GM10847 (cell line): ENCODE data around the gene HLA-DMB.

Experiments
- POLR2A ChIP-seq: IDR thresholded peaks from 2 replicates; pipeline ENCODE4 v1.6.1; 2011; ENCODE audit not compliant: insufficient read length; ENCODE audit errors: extremely low read depth

Gene HLA-DMB

DNA sequence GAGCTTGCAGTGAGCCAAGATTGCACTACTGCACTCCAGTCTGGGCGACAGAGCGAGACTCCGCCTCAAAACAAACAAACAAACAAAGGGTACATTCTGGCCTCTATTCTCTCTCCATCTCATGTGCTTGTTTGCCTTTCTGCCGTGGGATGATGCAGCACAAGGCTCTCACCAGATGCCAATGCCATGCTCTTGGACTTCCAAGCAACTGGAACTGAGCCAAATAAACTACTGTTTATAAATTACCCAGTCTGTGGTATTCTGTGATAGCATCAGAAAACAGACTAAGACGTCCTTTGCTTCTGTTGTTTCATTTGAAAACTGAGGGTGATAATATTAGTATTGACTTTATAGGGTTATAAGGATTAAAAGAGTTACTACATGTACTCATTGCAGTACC lies 23.9 kb upstream of the HLA-DMB start:
- TF ChIP-seq POLR2A = no peak

DNA sequence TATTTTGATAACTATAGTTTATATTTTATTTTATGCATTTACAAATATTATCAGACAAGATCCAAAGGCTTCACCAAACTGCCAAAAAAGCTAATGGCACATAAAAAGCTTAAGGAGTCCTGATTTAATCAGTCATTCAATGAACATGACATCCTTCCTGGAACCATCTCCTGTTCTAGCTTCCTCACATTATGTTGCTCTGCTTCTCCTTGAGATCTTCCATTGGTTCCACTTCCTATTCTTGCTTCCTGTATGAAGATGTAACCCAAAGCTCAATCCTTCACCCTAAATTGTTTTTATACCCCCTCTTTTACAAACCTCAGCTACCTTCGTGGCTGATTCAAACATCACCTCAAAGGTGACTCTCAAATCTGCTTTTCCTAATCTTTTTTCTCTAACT lies 23.0 kb upstream of the HLA-DMB start:
- TF ChIP-seq POLR2A = no peak

DNA sequence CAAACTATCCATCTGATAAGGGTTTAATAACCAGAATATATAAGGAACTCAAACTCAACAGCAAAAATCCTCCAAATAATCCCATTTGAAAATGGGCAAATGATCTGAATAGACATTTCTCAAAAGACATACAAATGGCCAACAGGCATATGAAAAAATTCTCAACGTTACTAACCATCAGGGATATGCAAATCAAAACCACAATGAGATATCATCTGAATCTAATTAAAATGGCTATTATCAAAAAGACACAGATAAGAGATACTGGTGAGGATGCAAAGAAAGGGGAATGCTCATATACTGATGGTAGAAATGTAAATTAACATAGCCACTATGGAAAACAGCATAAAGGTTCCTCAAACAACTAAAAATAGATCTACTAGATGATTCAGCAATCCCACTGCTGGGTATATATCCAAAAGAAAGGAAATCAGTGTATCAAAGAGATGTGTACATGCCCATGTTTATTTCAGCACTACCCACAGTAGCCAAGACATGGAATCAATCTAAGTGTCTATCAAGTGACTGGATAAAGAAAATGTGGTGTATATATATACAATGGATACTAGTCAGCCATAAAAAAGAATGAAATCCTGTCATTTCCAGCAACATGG lies 21.5 kb upstream of the HLA-DMB start:
- TF ChIP-seq POLR2A = no peak

DNA sequence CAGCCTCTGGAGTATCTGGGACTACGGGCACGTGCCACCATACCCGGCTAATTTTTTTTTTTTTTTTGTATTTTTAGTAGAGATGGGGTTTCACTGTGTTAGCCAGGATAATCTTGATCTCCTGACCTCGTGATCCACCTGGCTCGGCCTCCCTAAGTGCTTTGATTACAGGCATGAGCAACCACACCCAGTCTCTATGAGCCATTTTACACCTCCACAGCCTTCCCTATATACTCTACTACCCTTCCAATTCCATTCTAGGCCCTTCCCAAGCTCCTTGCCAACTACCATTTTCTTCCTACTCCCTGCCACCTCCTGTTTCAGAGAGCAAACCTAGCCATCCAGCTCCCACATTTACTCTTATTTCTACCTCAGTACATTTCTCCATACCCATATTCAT lies 19.7 kb upstream of the HLA-DMB start:
- no peak for TF ChIP-seq POLR2A

DNA sequence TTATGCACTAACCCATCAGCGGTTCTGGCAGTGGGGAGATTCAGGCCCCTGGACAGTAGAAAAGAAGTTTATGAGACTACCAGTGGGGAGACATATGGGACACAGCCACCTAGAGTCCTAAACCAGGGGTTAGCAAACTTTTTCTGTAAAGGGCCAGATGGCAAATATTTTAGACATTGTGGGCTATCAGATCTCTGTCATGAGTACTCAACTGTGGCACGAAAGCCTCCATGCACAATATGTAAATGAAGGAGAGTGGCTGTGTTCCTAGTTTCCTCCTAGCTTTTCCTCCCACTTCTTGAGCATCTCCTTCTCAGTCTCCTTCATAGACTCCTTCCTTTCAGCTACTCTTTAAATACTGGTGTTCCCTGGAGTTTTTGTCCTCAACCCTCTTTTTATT lies 15.3 kb upstream of the HLA-DMB start:
- TF ChIP-seq POLR2A = no peak

DNA sequence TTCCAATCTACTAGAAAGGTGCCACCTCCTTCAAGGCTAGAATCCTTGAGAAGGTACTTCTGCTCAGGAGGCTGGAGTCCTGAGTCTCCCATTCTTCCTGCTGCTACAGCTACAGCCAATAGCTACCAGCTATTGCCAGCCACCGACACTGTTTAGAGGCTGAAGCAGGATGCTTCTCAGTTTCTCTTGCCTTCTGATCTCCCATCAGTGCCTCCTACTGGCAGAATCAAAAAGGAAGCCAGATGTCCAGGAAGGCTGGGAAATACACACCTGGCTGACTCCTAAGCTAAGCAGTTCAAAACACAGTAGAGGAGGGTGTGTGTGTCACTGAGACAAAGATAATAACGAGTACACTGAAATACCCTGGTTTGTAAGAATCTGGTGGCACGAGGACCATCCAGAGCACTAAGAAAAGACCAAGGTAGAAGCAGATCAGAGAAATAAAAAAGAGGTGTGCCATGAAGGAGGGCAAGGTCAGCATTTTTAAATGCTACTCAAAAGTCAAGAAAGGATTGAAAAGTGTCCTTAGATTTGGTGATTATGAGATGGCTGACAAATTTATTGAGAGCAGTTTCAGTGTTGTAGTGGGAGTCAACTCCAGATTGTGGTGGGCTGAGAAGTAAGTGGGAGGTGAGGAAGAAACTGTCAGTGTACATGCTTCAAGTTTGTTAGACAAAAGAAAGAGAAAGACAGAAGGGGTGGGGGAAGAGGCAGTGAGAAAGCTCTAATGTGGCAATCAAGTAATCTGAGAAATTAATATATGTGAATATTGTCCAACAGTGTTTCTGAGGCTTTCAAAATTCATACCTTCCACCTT lies 14.4 kb upstream of the HLA-DMB start:
- no peak for TF ChIP-seq POLR2A

DNA sequence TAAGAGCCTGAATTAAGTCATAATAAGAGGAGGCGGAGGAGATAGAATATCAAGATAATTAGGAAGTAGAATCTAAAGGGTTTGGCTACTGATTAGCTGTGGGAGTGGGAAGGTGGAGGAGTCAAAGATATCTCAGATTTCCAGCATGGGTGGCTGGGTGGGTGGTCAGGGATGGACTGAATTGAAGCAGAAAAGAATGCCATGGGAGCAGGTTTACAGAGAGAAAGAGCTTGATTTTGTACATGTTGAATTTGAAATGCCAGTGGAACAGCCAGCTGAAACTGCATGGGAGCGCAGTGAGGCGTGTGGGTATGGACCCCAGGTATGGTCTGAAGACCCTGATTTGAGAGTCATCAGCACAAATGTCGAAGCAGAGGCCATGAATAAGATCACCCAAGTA lies 13.4 kb upstream of the HLA-DMB start:
- TF ChIP-seq POLR2A = no peak

DNA sequence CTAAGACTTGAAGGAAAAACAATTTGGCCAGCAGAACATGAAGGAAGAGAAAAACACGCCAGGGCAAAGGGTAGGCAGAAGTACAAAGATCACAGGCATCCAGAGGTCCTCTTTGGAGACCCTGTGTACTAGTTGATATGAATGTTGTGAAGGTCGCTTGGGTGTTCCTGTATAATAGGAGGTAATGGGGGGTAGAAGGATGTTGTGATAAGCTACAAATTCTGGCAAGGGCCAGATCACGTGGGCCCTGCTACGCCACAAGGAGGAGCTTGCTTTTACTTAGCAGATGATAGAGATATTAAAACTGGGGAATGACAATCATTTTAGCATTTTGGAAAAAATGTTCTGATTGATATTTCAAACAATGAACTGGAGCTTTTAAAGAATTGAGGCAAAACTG lies 12.9 kb upstream of the HLA-DMB start:
- TF ChIP-seq POLR2A = no peak

DNA sequence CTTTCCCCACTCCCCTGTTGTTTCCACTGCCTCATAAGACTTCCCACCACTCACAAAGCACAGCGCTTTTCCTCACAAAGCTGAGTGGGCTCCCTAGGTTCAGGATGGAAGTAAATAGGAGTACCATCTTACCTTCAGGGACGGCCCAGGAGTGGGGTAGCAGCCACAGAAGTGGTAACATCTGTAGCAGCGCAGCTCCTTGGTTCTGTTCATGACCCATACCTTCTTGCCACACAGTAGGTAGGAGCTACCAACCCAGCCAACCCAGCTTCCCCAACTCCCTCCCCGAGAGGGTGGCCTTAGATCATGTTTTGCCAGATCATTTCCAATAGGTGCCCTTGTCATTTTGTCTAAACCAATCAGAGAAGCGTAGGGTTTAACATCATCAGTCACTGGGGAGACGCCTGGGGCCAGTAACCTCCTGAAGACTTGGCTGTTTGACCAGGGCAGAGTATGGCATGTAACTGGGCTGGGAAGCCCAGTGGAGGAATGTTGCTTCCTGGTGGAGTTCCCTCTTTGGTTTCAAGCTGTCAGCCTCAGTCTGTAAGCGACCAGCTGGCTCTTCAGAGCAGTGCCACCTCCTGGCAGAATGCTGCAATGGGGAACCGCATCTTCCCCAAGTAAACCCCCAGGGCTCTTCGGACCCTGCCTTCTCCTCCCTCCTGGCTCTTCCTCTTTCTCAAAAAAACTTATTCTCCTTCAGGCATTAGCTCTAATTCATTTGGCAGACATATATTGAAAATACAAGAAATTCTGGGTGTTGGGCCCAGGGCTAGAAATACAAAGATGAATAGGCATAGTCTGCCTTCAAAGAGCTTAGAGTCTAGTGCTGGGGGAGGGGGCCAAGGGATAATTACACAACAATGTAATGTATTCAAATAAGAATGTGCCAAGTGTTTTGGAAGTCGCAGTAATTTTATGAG lies 12.2 kb upstream of the HLA-DMB start, which contains the start of gene HLA-DMA:
Gene HLA-DMA, minus strand, starts transcription at position 281 of the 923 bp plus-strand sequence. Its CDS starts 61 bp downstream, at position 220.
- TF ChIP-seq POLR2A = peak; percentile 80

DNA sequence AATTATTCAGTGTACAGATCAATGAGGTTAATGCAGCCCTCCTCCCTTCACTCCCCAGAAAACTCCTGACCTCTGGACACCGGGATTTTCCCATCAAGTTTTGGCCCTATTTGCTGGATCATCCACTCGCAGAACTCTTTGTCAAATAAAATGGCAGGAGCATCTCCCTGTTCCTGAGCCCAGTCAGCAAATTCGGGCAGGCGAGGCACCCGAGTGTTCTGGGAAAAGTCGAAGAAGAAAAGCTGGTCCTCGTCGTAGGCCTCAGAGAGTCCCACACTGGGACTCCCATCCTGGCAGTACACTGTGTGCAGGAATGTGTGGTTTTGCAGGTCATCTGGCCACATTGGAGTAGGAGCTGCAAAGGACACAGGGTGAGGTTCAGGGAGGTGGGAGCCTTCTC lies 9.6 kb upstream of the HLA-DMB start:
- TF ChIP-seq POLR2A = no peak

DNA sequence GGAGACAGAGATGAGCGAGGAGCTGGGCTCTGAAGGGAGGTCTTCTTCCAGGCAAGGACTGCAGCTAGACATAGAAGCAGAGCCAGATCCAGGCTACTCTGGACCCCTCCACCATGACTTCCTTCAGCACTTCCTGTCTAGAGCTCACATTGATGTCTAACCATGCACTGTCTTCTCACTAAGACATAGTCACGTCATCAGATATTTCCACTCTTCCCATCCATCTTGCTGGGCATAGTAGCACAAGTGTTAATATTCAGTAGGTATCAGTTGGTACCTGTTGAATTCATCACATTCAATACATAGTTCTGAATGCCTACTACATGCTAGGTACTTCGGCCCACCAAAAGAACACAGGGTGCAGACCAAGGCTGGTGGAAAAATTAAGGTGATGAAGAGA lies 9.2 kb upstream of the HLA-DMB start:
- no peak for TF ChIP-seq POLR2A

DNA sequence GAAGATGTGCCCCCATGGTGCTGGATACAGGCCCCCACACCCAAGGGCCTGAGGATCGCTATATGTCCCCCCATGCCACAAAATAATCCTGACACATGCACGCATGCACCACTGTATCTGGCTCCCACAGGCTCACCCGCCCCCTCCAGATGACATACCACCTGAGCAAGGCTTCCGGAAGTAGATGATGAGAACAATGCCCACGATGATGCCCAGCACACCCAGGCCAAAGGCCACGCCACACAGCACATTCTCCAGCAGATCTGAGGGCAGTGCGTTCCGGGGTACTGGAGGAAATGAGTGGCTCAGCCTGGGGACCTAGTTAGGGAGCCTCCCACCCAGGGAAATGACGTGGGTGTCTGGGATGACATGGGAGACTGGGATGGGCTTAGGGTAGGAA lies 8.3 kb upstream of the HLA-DMB start:
- no peak for TF ChIP-seq POLR2A

DNA sequence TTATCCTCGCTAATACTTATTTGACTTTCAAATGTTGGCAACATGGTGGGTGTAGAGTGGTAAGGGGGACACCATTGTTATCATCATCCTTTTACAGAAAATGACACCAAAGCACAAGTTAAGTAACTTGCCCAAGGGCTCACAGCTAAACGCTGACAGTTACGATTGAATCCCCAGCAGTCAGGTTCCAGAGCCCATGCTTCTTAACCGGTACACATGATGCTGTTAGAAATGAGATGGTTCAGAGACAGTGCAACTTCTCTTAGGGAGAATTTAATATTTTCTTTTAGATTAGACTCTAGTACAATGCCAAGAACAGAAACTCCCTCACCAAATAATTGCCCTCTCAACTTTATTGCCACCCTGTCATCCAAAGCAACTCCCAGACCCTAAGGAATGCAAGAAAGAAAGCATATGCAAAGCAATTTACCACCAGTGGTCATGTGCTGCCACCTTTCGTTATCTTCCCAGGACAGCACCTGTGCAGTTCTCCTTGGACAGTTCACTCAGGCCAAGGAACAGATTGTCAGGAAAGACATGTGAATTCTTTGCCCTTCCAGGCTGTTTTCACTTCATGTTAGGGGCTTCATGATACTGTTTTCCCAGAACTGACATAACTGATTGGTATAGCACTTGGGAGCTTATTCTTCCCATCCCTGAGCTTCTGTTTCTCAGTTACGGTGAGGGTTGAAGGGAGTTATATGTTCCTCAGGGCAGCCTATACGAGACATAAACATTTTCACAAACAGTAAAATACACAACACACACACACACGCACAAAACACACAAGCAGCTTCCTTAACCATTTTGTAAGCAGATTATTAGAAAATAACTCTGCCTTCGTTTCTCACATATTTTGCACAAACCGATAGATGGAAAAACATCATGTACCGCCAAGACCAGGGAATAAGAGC lies 7.0 kb upstream of the HLA-DMB start:
- TF ChIP-seq POLR2A = no peak

DNA sequence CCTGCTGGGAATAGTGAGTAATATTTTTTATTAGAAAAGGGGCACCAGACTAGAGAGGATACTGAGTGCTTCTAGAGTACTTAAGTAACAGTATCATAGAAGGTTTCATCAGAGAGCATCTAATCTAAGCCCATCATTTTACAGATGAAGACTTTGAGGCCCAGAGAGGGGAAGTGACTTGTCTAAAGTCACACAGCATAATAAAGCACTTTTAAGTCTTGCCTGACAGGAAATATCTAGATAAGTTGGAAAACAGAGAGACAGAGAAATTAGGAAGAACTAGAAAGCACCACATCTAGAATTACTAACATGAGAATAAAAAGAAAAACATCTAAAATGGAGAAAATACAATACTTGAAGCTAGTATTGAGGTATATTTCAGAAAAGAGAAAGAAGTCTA lies 6.1 kb upstream of the HLA-DMB start:
- TF ChIP-seq POLR2A = no peak

DNA sequence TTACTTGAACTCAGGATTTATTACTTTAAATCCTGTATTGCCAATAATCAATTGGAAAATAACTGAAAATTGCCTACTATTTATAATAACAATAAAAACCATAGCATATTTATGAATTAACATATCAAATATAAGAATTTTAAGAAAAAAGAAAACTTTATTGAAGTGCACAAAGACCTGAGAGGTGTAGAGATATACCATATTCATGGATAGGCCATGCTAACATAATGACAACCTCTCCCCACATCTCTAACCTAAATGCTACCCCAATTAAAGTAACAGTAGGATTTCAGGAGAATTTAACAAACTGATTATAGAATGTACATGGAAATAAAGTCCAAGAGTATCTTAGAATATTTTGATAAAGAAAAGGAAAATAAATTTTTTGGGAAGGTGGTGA lies 5.1 kb upstream of the HLA-DMB start:
- TF ChIP-seq POLR2A = no peak
